HG03442 (cell line): ENCODE results near the gene TMEFF1.
A peak's percentile ranks its signal among the peaks of the same experiment; 100 is the strongest.

Source experiments
- ATAC-seq: cut with Tn5 transposase; IDR thresholded peaks from one replicate; pipeline ENCODE4 v1.9.1; 2021; ENCODE audit warnings: mild to moderate bottlenecking, moderate library complexity; ENCODE audit not compliant: unreplicated experiment

TMEFF1 gene

DNA sequence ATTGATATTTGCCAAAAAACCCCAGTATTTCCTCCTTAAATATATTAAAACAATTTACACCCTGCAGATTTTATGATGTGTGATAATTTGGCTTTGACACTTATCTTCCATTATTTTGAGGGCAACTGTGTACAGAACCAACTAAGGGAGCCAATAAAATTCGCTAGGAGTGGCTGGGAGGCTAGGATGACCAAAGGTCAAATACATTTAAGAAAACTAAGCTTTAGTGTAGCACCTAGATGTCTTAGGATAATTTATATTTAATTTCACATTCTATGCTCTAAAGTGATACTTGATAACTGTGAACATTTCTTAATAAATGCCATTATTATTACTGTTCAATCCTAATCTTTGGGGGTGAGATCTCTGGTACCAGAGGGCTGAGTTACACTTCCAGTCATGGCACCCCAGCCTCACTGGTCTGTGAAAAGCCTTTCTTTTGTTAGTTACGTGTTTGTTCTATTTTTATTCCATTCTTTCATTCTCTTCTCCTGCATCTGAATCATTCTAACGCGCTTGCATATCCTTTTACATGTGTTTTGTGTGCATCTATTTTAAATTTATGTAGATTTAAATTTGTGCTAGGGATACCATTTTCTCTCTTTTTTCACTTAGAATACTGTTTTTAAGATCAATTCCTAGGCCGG lies 26.9 kb upstream of the TMEFF1 start:
- ATAC-seq, result no peak

- ATAC-seq, result no peak
Measured at GRCh38 chr9:100447041-100447440, 25.9 kb upstream of the TMEFF1 start.

GRCh38 chr9:100448266-100448665 lies 24.7 kb upstream of the TMEFF1 start:
- no peak for ATAC-seq

DNA sequence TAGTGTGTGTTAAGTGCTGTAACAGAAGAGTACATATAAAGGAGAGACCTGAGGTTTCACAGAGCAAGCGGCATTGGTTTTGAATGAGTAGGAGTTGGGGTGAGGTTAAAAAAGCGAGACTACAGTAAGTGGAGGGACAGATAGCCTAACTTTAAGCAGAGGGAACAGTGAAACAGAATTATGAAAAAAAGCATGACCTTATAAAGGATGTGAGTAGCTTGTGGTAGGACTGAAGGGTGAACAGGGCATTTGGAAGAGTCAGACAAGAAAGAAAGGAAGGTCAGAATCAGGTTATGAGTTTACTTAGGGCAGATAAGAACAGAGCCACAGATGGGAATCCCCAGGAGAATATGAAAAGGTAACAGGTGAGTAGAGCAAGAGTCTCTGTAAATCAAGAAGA lies 23.5 kb upstream of the TMEFF1 start:
- peak; percentile 81 for ATAC-seq

- no peak for ATAC-seq
Measured at GRCh38 chr9:100452894-100453293, 20.1 kb upstream of the TMEFF1 start.

- ATAC-seq, result no peak
Measured at GRCh38 chr9:100455470-100455869, 17.5 kb upstream of the TMEFF1 start.

DNA sequence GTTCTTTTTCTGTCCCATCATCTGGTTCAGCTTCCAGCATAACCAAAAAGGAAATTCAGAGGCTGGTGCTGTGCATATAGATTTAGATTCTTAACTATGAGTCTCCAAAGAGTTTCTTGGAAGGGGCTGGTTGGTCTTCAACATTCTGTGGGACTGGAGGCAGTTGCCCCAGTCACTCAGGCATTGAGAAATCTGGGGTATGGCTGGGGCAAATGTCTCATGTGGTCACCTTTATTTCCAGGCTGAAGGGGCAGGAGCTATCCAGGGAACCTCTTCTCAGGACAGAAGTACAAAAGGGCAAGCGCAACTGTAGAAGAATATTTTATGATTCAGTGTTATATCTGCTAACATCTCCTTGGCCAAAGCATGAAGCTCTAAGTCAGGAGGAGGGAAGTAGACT lies 15.4 kb upstream of the TMEFF1 start:
- no peak for ATAC-seq

- no peak for ATAC-seq
Measured at GRCh38 chr9:100459963-100460362, 13.0 kb upstream of the TMEFF1 start.

DNA sequence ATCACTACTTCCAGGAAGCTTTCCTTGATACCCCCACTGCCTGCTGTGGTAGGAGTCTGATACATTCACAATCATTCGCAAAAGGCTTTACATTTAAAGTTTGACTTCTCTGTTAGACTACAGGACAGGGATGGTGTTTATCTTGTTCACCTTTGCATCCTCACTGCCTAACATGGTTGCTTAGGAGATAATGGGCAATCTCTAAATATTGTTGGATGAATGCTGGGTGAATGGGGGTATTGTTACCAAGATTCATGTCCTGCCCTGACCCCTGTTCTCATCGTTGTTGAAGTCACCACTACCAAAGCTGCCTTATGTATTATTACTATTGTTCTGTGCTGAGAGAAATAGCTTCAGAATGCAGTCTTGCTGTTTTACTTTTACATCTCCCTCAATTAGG lies 7.7 kb upstream of the TMEFF1 start:
- no peak for ATAC-seq

DNA sequence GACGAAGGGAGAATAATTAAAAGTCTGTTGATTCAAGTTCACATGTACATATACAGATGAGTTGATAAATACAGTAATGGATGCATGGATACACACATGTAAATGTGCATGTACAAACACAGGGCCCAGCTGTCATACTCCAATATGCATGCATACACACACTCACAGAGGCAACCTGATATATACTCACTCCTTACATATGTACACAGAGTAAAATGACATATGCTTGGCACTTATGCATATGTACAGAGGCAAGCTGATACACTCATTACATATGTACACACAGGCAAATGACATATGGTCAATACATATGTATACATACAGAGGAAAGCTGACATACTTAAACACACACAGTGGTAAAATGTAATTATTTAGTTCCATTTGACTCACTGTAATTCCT lies 7.2 kb upstream of the TMEFF1 start:
- ATAC-seq, result no peak

DNA sequence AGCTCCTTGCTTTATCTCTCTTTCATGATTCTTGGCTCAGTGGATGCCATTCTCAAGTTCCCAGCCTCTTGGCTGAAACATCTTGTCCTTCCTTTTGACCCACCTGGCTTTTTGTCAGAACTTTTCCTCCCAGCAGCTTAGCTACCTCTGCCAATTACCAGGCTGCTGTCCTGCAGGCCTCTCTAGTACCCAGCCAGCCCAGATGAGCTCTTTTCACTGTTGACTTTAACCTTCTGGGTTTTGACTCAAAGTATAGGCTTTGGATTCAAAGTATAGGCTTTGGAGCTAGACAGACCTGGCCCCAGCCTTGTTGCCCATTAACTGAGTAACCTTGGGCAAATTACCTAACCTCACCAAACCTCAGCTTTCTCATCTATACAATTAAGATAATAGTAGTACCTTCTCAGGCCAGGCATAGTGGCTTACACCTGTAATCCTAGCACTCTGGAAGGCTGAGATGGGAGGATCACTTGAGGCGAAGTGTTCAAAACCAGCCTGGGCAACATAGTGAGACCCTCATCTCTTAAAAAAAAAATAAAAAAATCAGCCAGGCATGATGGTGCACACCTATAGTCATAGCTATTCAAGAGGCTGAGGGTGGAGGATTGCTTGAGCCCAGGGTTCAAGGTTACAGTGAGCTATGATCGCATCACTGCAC lies 6.6 kb upstream of the TMEFF1 start:
- ATAC-seq, result no peak

GRCh38 chr9:100466829-100467221 lies 6.1 kb upstream of the TMEFF1 start:
- ATAC-seq, result no peak

GRCh38 chr9:100468041-100468440 lies 4.9 kb upstream of the TMEFF1 start:
- ATAC-seq, result no peak

GRCh38 chr9:100472268-100472667 lies 681 bp upstream of the TMEFF1 start:
- ATAC-seq, result no peak

GRCh38 chr9:100473276-100474081 lies 530 bp downstream of the TMEFF1 start:
- ATAC-seq, result peak; percentile 53

GRCh38 chr9:100474082-100474923 lies 1.4 kb downstream of the TMEFF1 start:
- ATAC-seq, result no peak

DNA sequence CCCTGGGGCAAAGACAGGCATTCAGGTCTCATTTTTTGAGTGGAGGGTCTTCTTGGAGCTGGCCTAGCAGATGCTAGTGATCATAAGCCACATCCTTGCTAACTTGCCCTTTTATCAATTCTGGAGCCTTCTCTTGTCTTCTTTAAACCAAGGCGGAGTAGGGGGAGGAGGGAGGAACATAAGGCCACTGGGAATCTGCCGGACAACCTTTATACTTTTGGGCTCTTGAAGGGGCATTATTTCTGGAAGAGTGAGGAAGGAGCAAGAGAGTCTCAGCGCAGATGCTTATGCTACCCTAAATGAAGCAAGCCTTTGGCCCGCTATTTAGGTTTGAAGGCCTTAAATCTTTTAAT lies 2.0 kb downstream of the TMEFF1 start:
- no peak for ATAC-seq

GRCh38 chr9:100477241-100477640 lies 4.3 kb downstream of the TMEFF1 start:
- ATAC-seq, result no peak

DNA sequence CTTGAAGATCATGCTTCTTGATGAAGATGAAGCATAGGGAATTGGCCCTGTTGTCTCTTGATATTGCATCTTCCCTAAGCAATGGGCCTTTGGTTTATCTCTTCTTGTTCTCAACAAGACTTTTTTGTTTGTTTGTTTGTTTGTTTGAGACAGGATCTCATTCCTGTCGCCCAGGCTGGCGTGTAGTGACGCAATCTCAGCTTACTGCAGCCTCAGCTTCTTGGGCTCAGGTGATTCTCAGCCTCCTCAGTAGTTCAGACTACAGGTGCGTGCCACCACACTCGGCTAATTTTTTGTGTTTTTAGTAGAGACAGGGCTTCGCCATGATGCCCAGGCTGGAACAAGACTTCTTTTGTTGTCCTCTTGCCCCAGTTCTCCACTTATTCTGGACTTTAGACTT lies 5.2 kb downstream of the TMEFF1 start:
- ATAC-seq, result no peak

- no peak for ATAC-seq
Measured at GRCh38 chr9:100479820-100480219, 6.9 kb downstream of the TMEFF1 start.

DNA sequence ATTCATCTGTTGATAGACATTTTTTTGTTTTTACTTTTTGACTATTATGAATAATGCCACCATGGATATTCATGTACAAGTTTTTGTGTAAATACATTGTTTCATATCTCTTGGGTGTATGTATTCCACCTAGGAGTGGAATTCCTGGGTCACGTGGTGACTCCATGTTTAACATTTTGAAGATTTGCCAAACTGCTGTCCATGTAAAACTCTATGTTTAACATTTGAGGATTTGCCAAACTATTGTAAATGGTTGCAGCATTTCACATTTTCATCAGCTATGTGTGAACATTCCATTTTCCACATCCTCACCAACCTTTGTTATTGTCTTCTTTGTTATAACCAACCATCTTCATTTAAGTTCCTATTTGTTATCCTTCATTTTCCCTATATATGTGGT lies 12.2 kb downstream of the TMEFF1 start:
- ATAC-seq, result no peak
